ENCODE results near the gene EXOC3.

Gene EXOC3

DNA sequence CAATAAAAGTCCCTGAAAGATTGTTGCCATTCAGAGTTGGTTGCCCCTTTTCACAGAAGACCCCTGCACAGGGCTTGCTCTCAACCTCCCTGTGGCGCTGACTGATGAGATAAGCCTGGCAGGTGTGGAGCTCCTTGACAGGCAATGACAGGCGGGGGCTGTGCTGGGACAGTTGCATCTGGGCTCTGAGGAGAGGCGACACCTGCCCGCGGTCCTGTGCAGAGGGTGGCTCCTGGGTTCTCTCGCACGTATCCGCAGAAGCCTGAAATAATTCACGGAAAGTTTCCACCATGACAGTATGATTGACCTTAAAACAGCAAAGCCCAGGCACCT is 19.8 kb upstream of the EXOC3 start:
- Histone ChIP-seq H3K9ac (ENCODE audit: insufficient read length, low read depth) (no peak overlapping the region), H3K36me3 (ENCODE audit: insufficient read depth, insufficient read length, low read length) (no peaks in the 10 kb centered on the region), H3K27me3 (ENCODE audit: insufficient read depth, insufficient read length) (no peaks in the 10 kb centered on the region), H3K9me3 (ENCODE audit: insufficient read depth, low read length) (no peaks in the 10 kb centered on the region), H3K4me1 (ENCODE audit: insufficient read depth, insufficient read length) (peaks cover 6% of the 10 kb centered on the region), H3K4me3 (ENCODE audit: insufficient read length, low read depth) (no peak overlapping the region)
- TF ChIP-seq SUZ12 (IDR thresholded peaks at IDR 0.05; ENCODE audit: extremely low read depth, insufficient read depth, insufficient read length) (no peak), YY1 (IDR thresholded peaks at IDR 0.05; ENCODE audit: insufficient read depth, insufficient read length) (no peak), ZNF274 (IDR thresholded peaks at IDR 0.05; ENCODE audit: low read depth, low read length) (no peak)
- DNase-seq (ENCODE audit: low read depth, low spot score), result no peak

DNA sequence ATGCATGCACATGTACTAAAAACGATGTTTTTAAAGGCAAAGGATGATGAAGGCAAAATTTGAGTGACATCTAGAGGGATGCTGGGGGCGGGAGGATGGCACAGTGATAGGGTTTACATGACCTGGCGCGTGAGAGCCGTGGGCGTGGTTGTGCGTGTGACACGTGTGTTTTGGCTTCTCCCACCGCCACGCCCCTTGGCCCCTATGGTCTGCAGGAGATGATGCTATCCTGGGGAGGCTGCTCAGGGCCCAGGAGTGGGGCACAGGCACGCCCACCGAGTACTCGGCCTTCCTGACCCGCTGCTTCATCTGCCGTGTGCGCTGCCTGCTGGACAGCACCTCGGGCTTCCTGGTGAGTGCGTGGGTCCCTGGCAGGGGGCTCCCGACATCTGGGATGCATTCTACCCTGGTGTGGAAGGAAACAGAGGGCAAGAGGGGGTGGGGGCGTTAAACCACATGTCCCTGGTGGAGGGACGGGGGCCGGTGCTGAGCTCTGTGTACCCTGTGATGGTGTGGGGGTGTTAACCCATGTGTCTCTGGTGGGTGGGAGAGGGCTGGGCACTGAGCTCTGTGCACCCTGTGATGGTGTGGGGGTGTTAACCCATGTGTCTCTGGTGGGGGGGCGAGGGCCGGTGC is 19.2 kb upstream of the EXOC3 start:
- no peak for DNase-seq (ENCODE audit: low read depth, low spot score)
- H3K4me3 ChIP-seq (ENCODE audit: insufficient read length, low read depth), result no peak overlapping the region
- no peaks in the 10 kb centered on the region for H3K27me3 ChIP-seq (ENCODE audit: insufficient read depth, insufficient read length)
- no peaks in the 10 kb centered on the region for H3K9me3 ChIP-seq (ENCODE audit: insufficient read depth, low read length)
- H3K36me3 ChIP-seq (ENCODE audit: insufficient read depth, insufficient read length, low read length), result no peaks in the 10 kb centered on the region
- TF ChIP-seq SUZ12 (IDR thresholded peaks at IDR 0.05; ENCODE audit: extremely low read depth, insufficient read depth, insufficient read length) (no peak), YY1 (IDR thresholded peaks at IDR 0.05; ENCODE audit: insufficient read depth, insufficient read length) (no peak), ZNF274 (IDR thresholded peaks at IDR 0.05; ENCODE audit: low read depth, low read length) (no peak)
- peaks cover 3% of the 10 kb centered on the region for H3K4me1 ChIP-seq (ENCODE audit: insufficient read depth, insufficient read length)
- H3K9ac ChIP-seq (ENCODE audit: insufficient read length, low read depth), result no peak overlapping the region

DNA sequence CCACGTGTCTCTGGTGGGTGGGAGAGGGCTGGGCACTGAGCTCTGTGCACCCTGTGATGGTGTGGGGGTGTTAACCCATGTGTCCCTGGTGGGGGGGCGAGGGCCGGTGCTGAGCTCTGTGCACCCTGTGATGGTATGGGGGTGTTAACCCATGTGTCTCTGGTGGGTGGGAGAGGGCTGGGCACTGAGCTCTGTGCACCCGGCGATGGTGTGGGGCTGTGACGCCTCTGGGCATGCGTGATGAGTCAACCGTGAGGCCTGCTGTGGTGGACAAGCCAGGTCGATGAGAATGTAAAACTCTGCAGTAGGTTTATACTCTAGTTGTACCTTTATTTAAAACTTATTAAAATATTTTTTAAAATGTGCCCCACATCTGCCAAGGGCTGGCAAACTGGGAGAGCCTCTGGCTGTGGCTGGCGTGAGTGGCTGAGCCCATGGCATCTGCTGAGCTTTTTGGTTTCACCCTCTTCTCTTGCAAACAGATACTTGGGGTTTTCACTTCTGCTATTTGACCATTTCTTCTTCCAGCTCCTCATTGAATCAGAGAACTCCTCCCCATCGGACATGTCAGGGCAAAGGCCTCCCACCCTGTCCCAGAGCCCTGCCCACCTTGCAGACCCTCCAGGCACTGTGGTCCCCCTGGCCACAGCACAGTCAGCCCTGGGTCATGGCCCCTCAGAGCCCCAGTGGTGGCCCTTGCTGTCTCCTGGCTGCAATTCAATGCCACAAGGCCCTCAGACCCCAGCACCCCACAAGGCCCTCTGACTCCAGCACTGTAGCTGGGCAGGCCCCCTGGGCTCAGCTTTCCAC is 18.5 kb upstream of the EXOC3 start:
- no peak for TF ChIP-seq SUZ12 (IDR thresholded peaks at IDR 0.05; ENCODE audit: extremely low read depth, insufficient read depth, insufficient read length)
- no peak for TF ChIP-seq YY1 (IDR thresholded peaks at IDR 0.05; ENCODE audit: insufficient read depth, insufficient read length)
- TF ChIP-seq ZNF274 (IDR thresholded peaks at IDR 0.05; ENCODE audit: low read depth, low read length), result no peak
- no peaks in the 10 kb centered on the region for H3K27me3 ChIP-seq (ENCODE audit: insufficient read depth, insufficient read length)
- H3K4me1 ChIP-seq (ENCODE audit: insufficient read depth, insufficient read length), result peaks cover 5% of the 10 kb centered on the region
- no peak overlapping the region for H3K9ac ChIP-seq (ENCODE audit: insufficient read length, low read depth)
- no peak overlapping the region for H3K4me3 ChIP-seq (ENCODE audit: insufficient read length, low read depth)
- no peak for DNase-seq (ENCODE audit: low read depth, low spot score)
- H3K36me3 ChIP-seq (ENCODE audit: insufficient read depth, insufficient read length, low read length), result no peaks in the 10 kb centered on the region
- no peaks in the 10 kb centered on the region for H3K9me3 ChIP-seq (ENCODE audit: insufficient read depth, low read length)

GRCh38 chr5:425714-426113 is 17.3 kb upstream of the EXOC3 start:
- Histone ChIP-seq H3K9me3 (ENCODE audit: insufficient read depth, low read length) (no peaks in the 10 kb centered on the region), H3K36me3 (ENCODE audit: insufficient read depth, insufficient read length, low read length) (no peaks in the 10 kb centered on the region), H3K9ac (ENCODE audit: insufficient read length, low read depth) (no peak overlapping the region), H3K4me3 (ENCODE audit: insufficient read length, low read depth) (no peak overlapping the region), H3K4me1 (ENCODE audit: insufficient read depth, insufficient read length) (peaks cover 5% of the 10 kb centered on the region), H3K27me3 (ENCODE audit: insufficient read depth, insufficient read length) (no peaks in the 10 kb centered on the region)
- TF ChIP-seq YY1 (IDR thresholded peaks at IDR 0.05; ENCODE audit: insufficient read depth, insufficient read length) (no peak), ZNF274 (IDR thresholded peaks at IDR 0.05; ENCODE audit: low read depth, low read length) (no peak), SUZ12 (IDR thresholded peaks at IDR 0.05; ENCODE audit: extremely low read depth, insufficient read depth, insufficient read length) (no peak)
- no peak for DNase-seq (ENCODE audit: low read depth, low spot score)

- H3K9ac ChIP-seq (ENCODE audit: insufficient read length, low read depth), result no peak overlapping the region
- no peaks in the 10 kb centered on the region for H3K27me3 ChIP-seq (ENCODE audit: insufficient read depth, insufficient read length)
- DNase-seq (ENCODE audit: low read depth, low spot score), result no peak
- TF ChIP-seq YY1 (IDR thresholded peaks at IDR 0.05; ENCODE audit: insufficient read depth, insufficient read length) (no peak), SUZ12 (IDR thresholded peaks at IDR 0.05; ENCODE audit: extremely low read depth, insufficient read depth, insufficient read length) (no peak), ZNF274 (IDR thresholded peaks at IDR 0.05; ENCODE audit: low read depth, low read length) (no peak)
- H3K9me3 ChIP-seq (ENCODE audit: insufficient read depth, low read length), result no peaks in the 10 kb centered on the region
- no peaks in the 10 kb centered on the region for H3K36me3 ChIP-seq (ENCODE audit: insufficient read depth, insufficient read length, low read length)
- H3K4me3 ChIP-seq (ENCODE audit: insufficient read length, low read depth), result no peak overlapping the region
- H3K4me1 ChIP-seq (ENCODE audit: insufficient read depth, insufficient read length), result peaks cover 5% of the 10 kb centered on the region
Measured at GRCh38 chr5:426392-426976, 16.5 kb upstream of the EXOC3 start.

GRCh38 chr5:427415-428087 is 15.4 kb upstream of the EXOC3 start:
- DNase-seq (ENCODE audit: low read depth, low spot score), result no peak
- no peaks in the 10 kb centered on the region for H3K36me3 ChIP-seq (ENCODE audit: insufficient read depth, insufficient read length, low read length)
- no peak overlapping the region for H3K9ac ChIP-seq (ENCODE audit: insufficient read length, low read depth)
- H3K4me3 ChIP-seq (ENCODE audit: insufficient read length, low read depth), result no peak overlapping the region
- H3K27me3 ChIP-seq (ENCODE audit: insufficient read depth, insufficient read length), result no peaks in the 10 kb centered on the region
- H3K9me3 ChIP-seq (ENCODE audit: insufficient read depth, low read length), result no peaks in the 10 kb centered on the region
- H3K4me1 ChIP-seq (ENCODE audit: insufficient read depth, insufficient read length), result peaks cover 5% of the 10 kb centered on the region
- TF ChIP-seq SUZ12 (IDR thresholded peaks at IDR 0.05; ENCODE audit: extremely low read depth, insufficient read depth, insufficient read length) (no peak), ZNF274 (IDR thresholded peaks at IDR 0.05; ENCODE audit: low read depth, low read length) (no peak), YY1 (IDR thresholded peaks at IDR 0.05; ENCODE audit: insufficient read depth, insufficient read length) (no peak)

DNA sequence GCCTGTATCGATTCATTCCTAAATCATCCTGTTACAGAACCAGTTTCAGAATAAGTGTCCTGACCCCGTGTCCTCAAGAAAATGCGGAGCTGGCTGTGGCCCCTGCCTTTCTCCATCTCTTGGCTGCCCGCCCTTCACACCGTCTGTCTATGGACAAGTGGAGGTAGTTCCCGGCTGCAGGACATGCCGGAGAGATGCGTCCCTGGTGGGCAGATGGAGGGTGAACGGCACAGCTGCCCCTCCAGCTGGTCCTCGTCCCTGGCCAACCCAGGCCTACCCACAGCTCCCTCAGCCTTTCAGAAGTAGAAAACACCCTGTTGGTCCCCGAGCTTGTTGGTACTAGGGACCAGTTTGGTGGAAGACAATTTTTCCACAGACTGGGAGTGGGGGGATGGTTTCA is 14.8 kb upstream of the EXOC3 start:
- Histone ChIP-seq H3K27me3 (ENCODE audit: insufficient read depth, insufficient read length) (no peaks in the 10 kb centered on the region), H3K36me3 (ENCODE audit: insufficient read depth, insufficient read length, low read length) (no peaks in the 10 kb centered on the region), H3K9me3 (ENCODE audit: insufficient read depth, low read length) (no peaks in the 10 kb centered on the region), H3K4me1 (ENCODE audit: insufficient read depth, insufficient read length) (peaks cover 5% of the 10 kb centered on the region), H3K4me3 (ENCODE audit: insufficient read length, low read depth) (no peak overlapping the region), H3K9ac (ENCODE audit: insufficient read length, low read depth) (no peak overlapping the region)
- DNase-seq (ENCODE audit: low read depth, low spot score), result no peak
- TF ChIP-seq YY1 (IDR thresholded peaks at IDR 0.05; ENCODE audit: insufficient read depth, insufficient read length), result no peak
- no peak for TF ChIP-seq SUZ12 (IDR thresholded peaks at IDR 0.05; ENCODE audit: extremely low read depth, insufficient read depth, insufficient read length)
- no peak for TF ChIP-seq ZNF274 (IDR thresholded peaks at IDR 0.05; ENCODE audit: low read depth, low read length)

All from NT2/D1 (cell line).